Cardiac septum (tissue), 1 donor: ENCODE data around the gene MCU. TPM values are rescaled to one million over a fixed set of nuclear protein-coding genes. Genes with fewer than 3 reads are reported as not detected.
"Not testable (repeated sequence)": the region's sequence is repeated elsewhere in the genome, so short reads cannot be mapped to it uniquely, and the experiment has no call there.

Experiments used
- DNase-seq: peaks from one replicate; pipeline ENCODE4 v3.0.0-alpha.2; 2020; ENCODE audit warnings: low spot score
- intact Hi-C: fragments of 100-400 bp; cut with DNase I; formaldehyde crosslinking; loops from one replicate; pipeline ENCODE4 v1.14.0; 2022
- total RNA-seq: library from RNA; stranded (reverse); fragmentation: NEBNext Ultra II Directional; extraction: Animal tissue kit (Norgen Biotek cat#: 25700); gene quantifications from one replicate; pipeline ENCODE4 v1.2.1, GENCODE V29; 2021
- donor health status: DM: no; HTN: no; CAD: no.

Gene MCU
- total RNA-seq, 1 donor from 2014 or later, result 14.6 TPM

GRCh38 chr10:72682638-72683037 lies 9.3 kb upstream of the MCU start:
- no peak for DNase-seq
- intact Hi-C loops, result no loop called here

- no peak for DNase-seq
- intact Hi-C loops, result no loop called here
These were observed 6.5 kb upstream of the MCU start for GRCh38 chr10:72685264-72685921.

GRCh38 chr10:72686430-72686829 lies 5.5 kb upstream of the MCU start:
- intact Hi-C loops, DNase-seq: not testable (repeated sequence)

- intact Hi-C loops, result no loop called here
- no peak for DNase-seq
These were observed 4.9 kb upstream of the MCU start for GRCh38 chr10:72687035-72687434.

- intact Hi-C loops, result no loop called here
These were observed 3.7 kb upstream of the MCU start for GRCh38 chr10:72688208-72688651.

GRCh38 chr10:72689660-72690059 lies 2.3 kb upstream of the MCU start:
- intact Hi-C loops, result loop anchor here (5.0 kb wide), 3 partner anchors 48 to 327 kb away; partner anchors contain the start of gene MICU1
- DNase-seq, result no peak

More at GRCh38 chr10:72688208-72688651, 3.7 kb upstream of the MCU start:
- DNase-seq, result no peak

GRCh38 chr10:72690071-72690755 lies 1.7 kb upstream of the MCU start:
- DNase-seq, result no peak
- intact Hi-C loops, result loop anchor here (5.0 kb wide), 3 partner anchors 47 to 328 kb away; partner anchors contain the start of gene MICU1

GRCh38 chr10:72691470-72691862 lies 477 bp upstream of the MCU start:
- DNase-seq, result no peak
- intact Hi-C loops, result loop anchor here (5.0 kb wide), 3 partner anchors 46 to 329 kb away; partner anchors contain the start of gene MICU1

- DNase-seq, result no peak
- intact Hi-C loops, result loop anchor here (5.0 kb wide), 3 partner anchors 45 to 330 kb away; partner anchors contain the start of gene MICU1
These were observed 726 bp downstream of the MCU start for GRCh38 chr10:72692744-72692993.

GRCh38 chr10:72692994-72693781 lies 1.2 kb downstream of the MCU start:
- intact Hi-C loops, result loop anchor here (5.0 kb wide), 3 partner anchors 44 to 331 kb away; partner anchors contain the start of gene MICU1
- no peak for DNase-seq

- intact Hi-C loops, result loop anchor here (2.0 to 5.0 kb wide), 4 partner anchors 43 to 332 kb away; partner anchors contain the start of gene MICU1
- no peak for DNase-seq
These were observed 2.8 kb downstream of the MCU start for GRCh38 chr10:72694476-72695369.

- intact Hi-C loops, result loop anchor here (2.0 kb wide), 1 partner anchor 139 kb away; no protein-coding TSS in a partner anchor
These were observed 3.6 kb downstream of the MCU start for GRCh38 chr10:72695496-72695895.

GRCh38 chr10:72697716-72698115 lies 5.8 kb downstream of the MCU start:
- intact Hi-C loops, result no loop called here
- DNase-seq, result no peak

More at GRCh38 chr10:72695496-72695895, 3.6 kb downstream of the MCU start:
- DNase-seq, result no peak

GRCh38 chr10:72702465-72702864 lies 10.5 kb downstream of the MCU start:
- DNase-seq, intact Hi-C loops: not testable (repeated sequence)

GRCh38 chr10:72702868-72703581 lies 11.1 kb downstream of the MCU start:
- DNase-seq, result no peak
- intact Hi-C loops, result no loop called here

- intact Hi-C loops, result no loop called here
- no peak for DNase-seq
These were observed 12.2 kb downstream of the MCU start for GRCh38 chr10:72704117-72704516.

GRCh38 chr10:72709041-72709440 lies 17.1 kb downstream of the MCU start:
- no peak for DNase-seq
- intact Hi-C loops, result no loop called here

- DNase-seq, result no peak
- intact Hi-C loops, result no loop called here
These were observed 20.2 kb downstream of the MCU start for GRCh38 chr10:72712136-72712535.
